RWPE1 (cell line): ENCODE data around the gene UGT1A4.

Experiments used
- CTCF ChIA-PET: fragments of 350-600 bp; sonication (Branson Sonifier 250); formaldehyde crosslinking; extraction: SDS; loops from one replicate; lab custom pipeline; 2021; lab: Yijun Ruan, JAX
- POLR2A ChIA-PET: fragments of 400-600 bp; formaldehyde crosslinking; extraction: SDS; loops from one replicate; lab custom pipeline; 2020; ENCODE audit warnings: antibody characterized with exemption; ENCODE audit not compliant: low non-redundant PET; lab: Yijun Ruan, JAX
- DNase-seq: peaks from one replicate; pipeline ENCODE4 v3.0.0; 2012; ENCODE audit warnings: low spot score
- H3K27ac ChIP-seq: fragments of 450-650 bp; 2 replicates; pipeline ENCODE4 v1.5.1; 2017
- TF ChIP-seq, protein P1 (sequence below): fragments of 450-650 bp; conservative IDR thresholded peaks from 2 replicates; pipeline ENCODE4 v1.5.1; 2017; ENCODE audit warnings: low read depth, mild to moderate bottlenecking

UGT1A4 gene

DNA sequence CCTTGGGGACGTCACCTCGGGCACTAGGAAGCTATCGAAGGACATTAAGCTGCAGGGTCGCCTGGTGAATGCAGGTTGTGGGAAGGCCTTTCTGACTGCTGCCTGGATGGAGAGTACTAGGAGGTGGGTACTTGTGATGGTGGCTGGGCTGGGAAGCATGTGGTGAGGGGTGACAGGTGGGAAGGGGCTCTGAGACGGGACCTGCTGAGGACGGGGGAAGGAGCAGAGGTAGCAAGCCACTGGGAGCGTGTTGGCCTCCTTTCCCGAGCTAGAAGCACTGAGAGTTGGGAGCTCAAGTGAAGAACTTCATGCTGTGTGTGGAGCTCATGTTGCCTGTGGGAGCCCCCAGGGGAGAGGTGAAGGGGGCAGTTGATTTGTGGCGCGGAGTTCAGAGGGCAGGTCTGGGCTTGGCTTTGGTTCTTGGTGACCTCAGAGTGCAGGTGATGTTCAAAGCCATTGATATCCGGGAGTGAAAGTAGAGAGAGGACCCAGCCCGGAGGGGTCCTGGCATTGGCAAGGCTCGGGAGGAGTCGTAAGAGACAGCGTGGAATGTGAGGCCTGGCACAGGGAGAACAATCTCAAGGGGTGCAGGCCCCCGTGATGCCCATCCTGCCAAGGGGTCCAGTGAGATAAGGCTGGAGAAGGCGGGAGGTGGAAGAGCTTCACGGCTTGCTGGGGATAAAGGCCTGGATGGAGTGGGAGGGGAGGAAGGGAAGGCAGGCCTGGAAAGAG is 72.8 kb downstream of the UGT1A4 start:
- H3K27ac ChIP-seq, result no peak overlapping the region
- CTCF ChIA-PET, result interaction anchor here (0.8 kb wide), 1 partner anchor 13 kb away, joined by 3 read pairs; no protein-coding TSS in a partner anchor
- TF ChIP-seq, protein P1, sequence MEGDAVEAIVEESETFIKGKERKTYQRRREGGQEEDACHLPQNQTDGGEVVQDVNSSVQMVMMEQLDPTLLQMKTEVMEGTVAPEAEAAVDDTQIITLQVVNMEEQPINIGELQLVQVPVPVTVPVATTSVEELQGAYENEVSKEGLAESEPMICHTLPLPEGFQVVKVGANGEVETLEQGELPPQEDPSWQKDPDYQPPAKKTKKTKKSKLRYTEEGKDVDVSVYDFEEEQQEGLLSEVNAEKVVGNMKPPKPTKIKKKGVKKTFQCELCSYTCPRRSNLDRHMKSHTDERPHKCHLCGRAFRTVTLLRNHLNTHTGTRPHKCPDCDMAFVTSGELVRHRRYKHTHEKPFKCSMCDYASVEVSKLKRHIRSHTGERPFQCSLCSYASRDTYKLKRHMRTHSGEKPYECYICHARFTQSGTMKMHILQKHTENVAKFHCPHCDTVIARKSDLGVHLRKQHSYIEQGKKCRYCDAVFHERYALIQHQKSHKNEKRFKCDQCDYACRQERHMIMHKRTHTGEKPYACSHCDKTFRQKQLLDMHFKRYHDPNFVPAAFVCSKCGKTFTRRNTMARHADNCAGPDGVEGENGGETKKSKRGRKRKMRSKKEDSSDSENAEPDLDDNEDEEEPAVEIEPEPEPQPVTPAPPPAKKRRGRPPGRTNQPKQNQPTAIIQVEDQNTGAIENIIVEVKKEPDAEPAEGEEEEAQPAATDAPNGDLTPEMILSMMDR, result no peak
- DNase-seq, result no peak
- POLR2A ChIA-PET, result no interaction called here

GRCh38 chr2:233791883-233792329 is 73.4 kb downstream of the UGT1A4 start:
- no peak overlapping the region for H3K27ac ChIP-seq
- ChIA-PET POLR2A (no interaction called here), CTCF (no interaction called here)
- DNase-seq, result no peak
- TF ChIP-seq, protein P1, result no peak

GRCh38 chr2:233792720-233793119 is 74.2 kb downstream of the UGT1A4 start:
- TF ChIP-seq, protein P1, result no peak
- DNase-seq, result no peak
- POLR2A ChIA-PET, result no interaction called here
- CTCF ChIA-PET, result no interaction called here
- no peak overlapping the region for H3K27ac ChIP-seq

DNA sequence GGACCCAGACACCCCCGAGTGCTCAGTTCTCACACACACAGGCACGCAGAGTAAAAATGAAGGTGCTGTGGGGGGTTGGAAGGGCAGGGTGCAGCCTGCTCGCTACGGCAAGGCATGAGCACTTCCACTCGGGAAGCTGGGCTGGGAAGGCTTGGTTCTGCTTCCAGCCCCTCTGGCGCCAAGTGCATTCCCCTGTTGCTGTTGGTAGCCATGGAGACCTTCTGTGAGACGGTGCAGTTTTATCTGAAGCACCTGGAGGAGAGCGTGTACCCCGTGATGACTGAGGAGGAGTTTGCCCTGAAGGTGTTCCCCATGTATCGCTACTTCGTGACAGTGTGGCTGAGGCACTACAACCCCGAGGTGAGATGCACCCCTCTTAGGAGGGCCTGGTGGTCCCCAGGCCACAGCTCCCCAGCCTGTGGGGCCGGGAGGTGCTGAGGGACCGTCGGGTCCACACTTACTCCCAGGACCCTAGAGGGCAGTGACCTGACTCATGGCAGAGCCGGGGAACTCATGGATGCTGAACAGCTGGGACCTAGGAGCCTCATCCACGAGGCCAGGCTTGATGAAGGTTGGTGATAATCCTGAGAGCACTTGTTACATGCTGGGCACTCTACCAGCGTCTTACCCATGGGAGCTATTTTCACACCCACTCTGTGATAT is 75.1 kb downstream of the UGT1A4 start:
- DNase-seq, result no peak
- CTCF ChIA-PET, result no interaction called here
- POLR2A ChIA-PET, result no interaction called here
- H3K27ac ChIP-seq, result no peak overlapping the region
- TF ChIP-seq, protein P1, result no peak

DNA sequence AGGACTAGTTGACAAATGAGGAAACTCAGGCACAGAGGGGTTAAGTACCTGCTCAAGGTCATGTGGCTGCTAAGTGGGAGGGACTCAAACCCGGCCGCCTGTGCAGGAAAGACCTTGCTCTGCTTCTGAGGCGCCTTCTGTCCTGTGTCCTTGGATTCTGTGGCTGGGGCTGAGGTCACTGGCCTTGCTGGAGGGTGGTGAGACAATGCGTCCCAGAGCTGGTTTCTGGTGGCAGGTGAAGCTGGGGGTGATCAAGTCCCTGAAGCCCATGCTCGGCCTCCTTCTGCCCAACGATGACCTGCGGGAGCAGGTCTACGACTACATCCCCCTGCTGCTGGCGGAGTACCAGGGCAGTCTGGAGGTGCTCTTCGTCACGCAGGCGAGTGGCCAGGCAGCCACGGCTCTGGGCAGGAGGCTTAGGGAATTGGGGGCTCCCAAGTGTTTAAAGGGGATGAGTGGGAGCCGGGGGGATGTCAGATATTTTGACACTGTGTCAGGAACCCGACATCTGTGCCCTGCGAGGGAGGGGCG is 75.7 kb downstream of the UGT1A4 start:
- POLR2A ChIA-PET, result no interaction called here
- TF ChIP-seq, protein P1, result no peak
- DNase-seq, result no peak
- CTCF ChIA-PET, result no interaction called here
- no peak overlapping the region for H3K27ac ChIP-seq

- CTCF ChIA-PET, result no interaction called here
- TF ChIP-seq, protein P1, result no peak
- H3K27ac ChIP-seq, result no peak overlapping the region
- no peak for DNase-seq
- POLR2A ChIA-PET, result no interaction called here
These were observed 77.2 kb downstream of the UGT1A4 start for GRCh38 chr2:233795735-233796171.
